Astrocyte of the cerebellum (primary cell): Measurements from ENCODE around the gene SPATA3.
"Not testable (repeated sequence)": the region's sequence is repeated elsewhere in the genome, so short reads cannot be mapped to it uniquely, and the experiment has no call there.

Source experiments
- DNase-seq: peaks from one replicate; pipeline ENCODE4 v3.0.0-alpha.2; 2011; ENCODE audit warnings: low read depth
- H3K4me3 ChIP-seq: 2 replicates; pipeline ENCODE4 v1.5.1; 2011; ENCODE audit warnings: mild to moderate bottlenecking, low read depth, low read length, moderate library complexity
- in situ Hi-C: cut with HindIII; loops from 2 replicates; pipeline ENCODE4 v1.10.0; 2017; ENCODE audit warnings: low sequenced_read_pairs
- TF ChIP-seq, protein P1 (sequence below): IDR thresholded peaks from 2 replicates; pipeline ENCODE4 v1.5.1; 2012; ENCODE audit warnings: low read length, low read depth, moderate library complexity, mild to moderate bottlenecking; ENCODE audit errors: missing control alignments

The SPATA3 gene

DNA sequence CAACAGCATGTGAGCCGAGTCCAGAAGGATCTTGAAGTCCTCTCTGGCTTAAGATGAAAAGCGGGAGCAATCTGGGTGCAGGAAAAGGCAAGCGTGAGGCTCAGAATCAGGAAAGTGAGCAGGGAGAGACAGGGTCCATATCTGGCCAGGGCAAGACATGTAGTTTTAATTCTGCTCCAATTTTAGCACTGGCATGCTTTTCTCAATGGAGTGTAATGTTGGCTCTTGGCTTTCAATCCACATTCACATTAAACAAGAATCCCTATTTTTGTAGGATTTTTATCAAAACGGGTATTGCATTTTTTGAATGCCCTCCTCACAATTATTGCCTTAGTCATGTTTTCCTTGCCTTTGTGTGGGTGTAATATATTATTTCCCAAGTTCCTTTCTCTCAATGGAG, 6.0 kb downstream of the SPATA3 start:
- in situ Hi-C loops = no loop called here
- H3K4me3 ChIP-seq = no peak overlapping the region
- TF ChIP-seq, protein P1, sequence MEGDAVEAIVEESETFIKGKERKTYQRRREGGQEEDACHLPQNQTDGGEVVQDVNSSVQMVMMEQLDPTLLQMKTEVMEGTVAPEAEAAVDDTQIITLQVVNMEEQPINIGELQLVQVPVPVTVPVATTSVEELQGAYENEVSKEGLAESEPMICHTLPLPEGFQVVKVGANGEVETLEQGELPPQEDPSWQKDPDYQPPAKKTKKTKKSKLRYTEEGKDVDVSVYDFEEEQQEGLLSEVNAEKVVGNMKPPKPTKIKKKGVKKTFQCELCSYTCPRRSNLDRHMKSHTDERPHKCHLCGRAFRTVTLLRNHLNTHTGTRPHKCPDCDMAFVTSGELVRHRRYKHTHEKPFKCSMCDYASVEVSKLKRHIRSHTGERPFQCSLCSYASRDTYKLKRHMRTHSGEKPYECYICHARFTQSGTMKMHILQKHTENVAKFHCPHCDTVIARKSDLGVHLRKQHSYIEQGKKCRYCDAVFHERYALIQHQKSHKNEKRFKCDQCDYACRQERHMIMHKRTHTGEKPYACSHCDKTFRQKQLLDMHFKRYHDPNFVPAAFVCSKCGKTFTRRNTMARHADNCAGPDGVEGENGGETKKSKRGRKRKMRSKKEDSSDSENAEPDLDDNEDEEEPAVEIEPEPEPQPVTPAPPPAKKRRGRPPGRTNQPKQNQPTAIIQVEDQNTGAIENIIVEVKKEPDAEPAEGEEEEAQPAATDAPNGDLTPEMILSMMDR = no peak
- no peak for DNase-seq

DNA sequence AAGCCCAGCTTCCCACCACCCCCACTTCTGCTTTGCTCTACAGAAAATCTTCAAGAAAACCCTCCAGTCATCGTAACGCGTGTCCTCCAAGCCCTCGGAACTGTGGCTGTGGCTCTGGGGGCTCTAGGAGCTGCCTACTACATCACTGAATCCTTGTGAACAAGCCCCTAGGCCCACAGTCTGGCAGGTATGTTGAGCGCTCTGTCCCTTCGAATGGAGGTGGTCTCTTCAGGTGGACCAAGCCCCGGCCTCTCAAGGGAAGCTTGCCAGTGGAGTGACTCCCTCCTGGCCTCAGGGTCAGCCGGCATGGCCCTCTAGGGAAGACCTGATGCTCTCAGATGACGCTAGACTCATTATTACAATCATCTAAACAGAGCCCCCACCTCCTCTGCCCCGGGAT, 6.7 kb downstream of the SPATA3 start:
- no peak overlapping the region for H3K4me3 ChIP-seq
- DNase-seq = no peak
- TF ChIP-seq, protein P1 = no peak
- in situ Hi-C loops = no loop called here

DNA sequence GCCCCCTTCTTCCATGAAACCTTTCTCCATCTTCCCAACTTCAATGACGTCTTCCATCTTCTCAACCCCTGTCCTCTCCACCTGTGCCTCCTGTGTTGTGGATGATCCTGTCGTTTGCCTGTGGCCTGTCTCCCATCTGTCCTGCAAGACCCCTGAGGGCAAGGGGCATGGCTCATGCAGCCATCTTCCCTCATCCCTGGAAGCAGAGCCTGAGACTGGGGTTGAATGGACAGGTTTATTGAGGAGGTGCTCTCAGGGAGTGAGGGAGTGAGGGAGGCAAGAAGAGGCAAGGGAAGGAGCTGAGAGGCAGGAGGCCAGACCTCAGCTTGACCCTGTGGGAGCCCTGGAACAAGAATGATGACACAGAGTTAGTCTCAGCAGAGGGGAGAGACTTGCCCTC, 7.3 kb downstream of the SPATA3 start:
- no peak overlapping the region for H3K4me3 ChIP-seq
- in situ Hi-C loops = no loop called here
- no peak for DNase-seq
- TF ChIP-seq, protein P1 = no peak

DNA sequence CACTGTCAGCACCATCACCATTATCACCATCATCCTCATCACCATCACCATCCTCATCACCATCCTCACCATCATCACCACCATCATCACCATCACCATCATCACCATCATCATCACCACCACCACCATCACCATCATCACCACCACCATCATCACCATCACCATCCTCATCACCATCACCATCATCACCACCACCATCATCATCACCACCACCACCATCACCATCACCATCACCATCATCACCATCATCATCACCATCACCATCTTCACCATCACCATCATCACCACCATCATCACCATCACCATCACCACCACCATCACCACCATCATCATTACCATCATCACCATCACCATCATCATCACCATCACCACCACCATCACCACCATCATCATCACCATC, 9.0 kb downstream of the SPATA3 start:
- in situ Hi-C loops, H3K4me3 ChIP-seq, DNase-seq: not testable (repeated sequence)

DNA sequence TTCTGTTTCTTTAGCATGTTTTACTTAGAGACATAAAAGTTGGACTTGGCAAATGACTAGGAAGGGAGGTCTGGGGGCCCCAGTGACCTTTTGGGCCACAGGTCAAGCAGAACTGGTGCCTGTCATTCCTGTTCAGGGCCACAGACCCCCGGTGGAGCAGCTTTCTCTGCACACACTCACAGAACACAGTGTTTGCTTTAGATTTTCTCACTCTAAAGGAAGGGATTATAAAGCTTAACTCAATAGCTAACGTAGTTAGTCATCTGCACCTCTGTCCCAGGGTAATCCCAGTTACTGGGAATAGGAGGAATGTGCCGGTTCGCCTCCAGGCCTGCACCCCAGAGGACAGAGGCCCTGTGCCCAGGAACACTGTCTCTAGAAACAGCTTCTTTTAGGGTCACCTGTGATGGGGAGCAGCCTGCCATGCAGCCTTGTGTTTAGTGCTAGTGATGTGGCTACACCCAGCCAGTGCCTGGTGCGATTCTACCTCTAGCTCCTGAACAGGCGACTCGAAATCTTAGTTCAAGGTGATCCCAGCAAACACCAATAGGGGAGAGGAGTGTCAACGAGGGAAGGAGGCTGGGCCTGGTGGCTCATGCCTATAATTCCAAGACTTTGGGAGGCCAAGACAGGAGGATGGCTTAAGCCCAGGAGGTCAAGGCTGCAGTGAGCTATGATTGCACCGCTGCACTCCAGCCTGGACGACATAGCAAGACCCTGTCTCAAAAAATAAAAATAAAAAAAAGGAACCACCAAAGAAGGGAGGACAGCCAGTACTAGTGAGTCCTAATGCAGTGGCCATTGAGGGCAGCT, 11.6 kb downstream of the SPATA3 start:
- H3K4me3 ChIP-seq = no peak overlapping the region
- DNase-seq = no peak
- in situ Hi-C loops = no loop called here
- TF ChIP-seq, protein P1 = no peak

DNA sequence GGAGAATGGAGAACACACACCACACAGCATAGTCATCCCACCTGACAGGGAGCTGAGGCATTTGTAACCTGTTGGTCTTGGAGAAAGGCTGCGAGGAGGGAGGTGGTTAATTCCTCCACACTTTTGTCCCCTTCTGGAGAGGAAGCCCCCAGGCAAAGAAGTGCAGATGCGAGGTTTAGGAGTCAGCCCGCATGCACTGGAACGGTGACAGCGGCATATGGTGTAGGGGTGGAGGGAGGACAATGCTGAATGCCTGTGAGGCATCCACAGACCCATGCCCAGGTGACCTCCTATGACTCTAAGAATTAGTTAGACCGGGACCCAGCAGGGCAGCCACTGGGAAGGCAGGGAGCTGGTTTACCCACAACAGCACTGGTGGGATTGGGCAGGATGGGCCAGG, 12.2 kb downstream of the SPATA3 start:
- in situ Hi-C loops = no loop called here
- TF ChIP-seq, protein P1 = no peak
- H3K4me3 ChIP-seq = no peak overlapping the region
- DNase-seq = no peak

DNA sequence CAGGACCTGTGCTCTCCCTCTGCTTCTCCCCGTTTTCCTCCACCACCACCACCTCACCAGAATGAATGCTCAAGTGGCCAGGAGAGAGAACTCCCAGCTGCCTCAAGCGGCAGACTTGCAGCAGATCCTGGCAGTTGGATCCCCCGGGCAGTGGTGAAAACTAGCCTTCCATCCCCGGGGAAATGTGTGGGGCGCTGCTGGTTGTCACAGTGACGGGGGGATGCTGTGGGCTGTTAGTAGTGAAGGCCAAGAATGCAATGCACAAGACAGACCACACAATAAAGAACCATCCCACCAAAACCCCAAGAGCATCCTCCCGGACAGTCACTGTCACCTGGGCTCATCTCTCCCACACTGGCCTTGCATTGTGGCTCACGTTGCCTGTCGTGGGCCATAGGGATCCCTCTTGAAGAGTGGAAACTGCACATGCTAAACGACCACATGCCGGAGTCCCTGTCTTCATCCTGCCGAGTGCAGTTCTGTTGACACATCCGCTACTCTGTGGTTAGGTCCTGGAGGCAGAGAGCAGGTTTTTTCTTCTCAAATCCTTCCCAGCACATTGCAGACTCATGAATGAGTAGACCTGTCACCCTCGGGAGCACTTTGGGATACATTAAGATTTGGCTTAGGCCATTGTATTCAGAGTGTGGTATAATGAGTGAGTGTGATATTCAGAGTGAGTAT, 13.5 kb downstream of the SPATA3 start:
- no peak for DNase-seq
- H3K4me3 ChIP-seq = no peak overlapping the region
- TF ChIP-seq, protein P1 = no peak
- in situ Hi-C loops = no loop called here
